ENCODE results near the gene FGD5. TPM values are rescaled to one million over a fixed set of nuclear protein-coding genes. Genes with fewer than 3 reads are reported as not detected.

FGD5 gene
- total and polyA plus RNA-seq, 2 donors (not counting 1 experiment from before 2014, with no cell fraction given), result not detected

- DNase-seq (no peak), ATAC-seq (ENCODE audit: low read depth) (no peak)
- Histone ChIP-seq H3K79me2 (ENCODE audit: control insufficient read depth, insufficient read depth, low read length) (no peaks in the 10 kb centered on the region), H3K36me3 (replicated peaks in 1 of 2; ENCODE audit: control extremely low read depth in 1 of 2, control insufficient read depth in 1 of 2, extremely low read depth in 1 of 2, insufficient read depth in 2 of 2, low read length in 1 of 2) (no peaks in the 10 kb centered on the region), H3K4me2 (replicated peaks; ENCODE audit: low read depth, low read length, poor library complexity, severe bottlenecking) (no peak overlapping the region), H4K20me1 (ENCODE audit: control insufficient read depth, insufficient read depth, low read length, poor library complexity, severe bottlenecking) (no peaks in the 10 kb centered on the region), H3K27ac (ENCODE audit: low read length in 2 of 2) (no peak overlapping the region), H2AFZ (ENCODE audit: insufficient read depth, low read depth, low read length, poor library complexity, severe bottlenecking) (no peak overlapping the region), H3K4me3 (ENCODE audit: control extremely low read depth in 1 of 5, extremely low read depth in 1 of 5, insufficient read depth in 1 of 5, low read depth in 2 of 5, low read length in 4 of 5) (no peak overlapping the region), H3K27me3 (replicated peaks in 1 of 4; ENCODE audit: control extremely low read depth in 1 of 4, control insufficient read depth in 3 of 4, insufficient read depth in 4 of 4, low read length in 3 of 4) (peaks cover 0 to 14% (median 3%) of the 10 kb centered on the region in 4 experiments), H3K9ac (ENCODE audit: low read length) (no peak overlapping the region), H3K9me3 (ENCODE audit: control extremely low read depth in 1 of 3, control insufficient read depth in 2 of 3, insufficient read depth in 1 of 3, low read length in 2 of 3) (no peaks in the 10 kb centered on the region), H3K4me1 (ENCODE audit: control insufficient read depth in 2 of 2, insufficient read depth in 2 of 2, low read length in 2 of 2) (no peaks in the 10 kb centered on the region)
- TF ChIP-seq EZH2 (IDR thresholded peaks at IDR 0.05; ENCODE audit: borderline replicate concordance, insufficient read depth, low read depth, low read length, poor library complexity, severe bottlenecking) (no peak), CTCF (IDR thresholded peaks at IDR 0.05) (no peak)
- Mint-ChIP-seq H3K27ac (no peak overlapping the region), H3K4me3 (no peak overlapping the region), H3K9me3 (ENCODE audit: insufficient read depth) (no peaks in the 10 kb centered on the region), H3K27me3 (peaks cover 14% of the 10 kb centered on the region), H3K4me1 (no peaks in the 10 kb centered on the region)
- 80% methylated on average over 2 of the region's 2 CpGs for WGBS (ENCODE audit: insufficient coverage)
- CTCF ChIA-PET, result interaction anchor here (0.9 kb wide), 1 partner anchor 15 kb away, joined by 3 read pairs; no protein-coding TSS in a partner anchor
- intact Hi-C loops (cut with micrococcal nuclease), result no loop called here
- POLR2A ChIA-PET, result no interaction called here
Measured at GRCh38 chr3:14795996-14796395, 22.8 kb upstream of the FGD5 start.

GRCh38 chr3:14796403-14797077 is 22.2 kb upstream of the FGD5 start:
- intact Hi-C loops (cut with micrococcal nuclease), result no loop called here
- H3K4me3 ChIP-seq (ENCODE audit: control extremely low read depth in 1 of 5, extremely low read depth in 1 of 5, insufficient read depth in 1 of 5, low read depth in 2 of 5, low read length in 4 of 5), result no peak overlapping the region
- no peak for ATAC-seq (ENCODE audit: low read depth)
- no peak overlapping the region for H2AFZ ChIP-seq (ENCODE audit: insufficient read depth, low read depth, low read length, poor library complexity, severe bottlenecking)
- Mint-ChIP-seq H3K27ac (no peak overlapping the region), H3K27me3 (peaks cover 17% of the 10 kb centered on the region), H3K4me3 (no peak overlapping the region), H3K4me1 (no peaks in the 10 kb centered on the region), H3K9me3 (ENCODE audit: insufficient read depth) (no peaks in the 10 kb centered on the region)
- no peak overlapping the region for H3K4me2 ChIP-seq (replicated peaks; ENCODE audit: low read depth, low read length, poor library complexity, severe bottlenecking)
- WGBS (ENCODE audit: insufficient coverage), result 85% methylated on average over 10 of the region's 14 CpGs
- H3K27me3 ChIP-seq (replicated peaks in 1 of 4; ENCODE audit: control extremely low read depth in 1 of 4, control insufficient read depth in 3 of 4, insufficient read depth in 4 of 4, low read length in 3 of 4), result peaks cover 0 to 10% (median under 1%) of the 10 kb centered on the region in 4 experiments
- POLR2A ChIA-PET, result no interaction called here
- no peak for TF ChIP-seq EZH2 (IDR thresholded peaks at IDR 0.05; ENCODE audit: borderline replicate concordance, insufficient read depth, low read depth, low read length, poor library complexity, severe bottlenecking)
- TF ChIP-seq CTCF (IDR thresholded peaks at IDR 0.05), result no peak
- H3K4me1 ChIP-seq (ENCODE audit: control insufficient read depth in 2 of 2, insufficient read depth in 2 of 2, low read length in 2 of 2), result no peaks in the 10 kb centered on the region
- no peaks in the 10 kb centered on the region for H3K9me3 ChIP-seq (ENCODE audit: control extremely low read depth in 1 of 3, control insufficient read depth in 2 of 3, insufficient read depth in 1 of 3, low read length in 2 of 3)
- no peaks in the 10 kb centered on the region for H3K36me3 ChIP-seq (replicated peaks in 1 of 2; ENCODE audit: control extremely low read depth in 1 of 2, control insufficient read depth in 1 of 2, extremely low read depth in 1 of 2, insufficient read depth in 2 of 2, low read length in 1 of 2)
- no peaks in the 10 kb centered on the region for H3K79me2 ChIP-seq (ENCODE audit: control insufficient read depth, insufficient read depth, low read length)
- no peak overlapping the region for H3K27ac ChIP-seq (ENCODE audit: low read length in 2 of 2)
- CTCF ChIA-PET, result no interaction called here
- DNase-seq, result no peak
- H3K9ac ChIP-seq (ENCODE audit: low read length), result no peak overlapping the region
- no peaks in the 10 kb centered on the region for H4K20me1 ChIP-seq (ENCODE audit: control insufficient read depth, insufficient read depth, low read length, poor library complexity, severe bottlenecking)
